ENCODE measurements around the gene HECW1.
A peak's percentile ranks its signal among the peaks of the same experiment; 100 is the strongest.

HECW1 gene

GRCh38 chr7:43220250-43220649 lies 107.8 kb downstream of the HECW1 start:
- TF ChIP-seq POLR2A (IDR thresholded peaks at IDR 0.05; ENCODE audit: low read depth, low read length), result no peak
- DNase-seq (ENCODE audit: insufficient read length, low spot score) (peak; percentile 67), FAIRE-seq (no peak)

- TF ChIP-seq POLR2A (IDR thresholded peaks at IDR 0.05; ENCODE audit: low read depth, low read length), result no peak
- FAIRE-seq, result no peak
Observed at GRCh38 chr7:43220742-43221141, 108.3 kb downstream of the HECW1 start.

GRCh38 chr7:43229801-43230200 lies 117.4 kb downstream of the HECW1 start:
- FAIRE-seq, result no peak
- no peak for TF ChIP-seq POLR2A (IDR thresholded peaks at IDR 0.05; ENCODE audit: low read depth, low read length)

More at GRCh38 chr7:43220742-43221141, 108.3 kb downstream of the HECW1 start:
- no peak for DNase-seq (ENCODE audit: insufficient read length, low spot score)

GRCh38 chr7:43232366-43232765 lies 119.9 kb downstream of the HECW1 start:
- no peak for TF ChIP-seq POLR2A (IDR thresholded peaks at IDR 0.05; ENCODE audit: low read depth, low read length)
- DNase-seq (ENCODE audit: insufficient read length, low spot score) (no peak), FAIRE-seq (no peak)

More at GRCh38 chr7:43229801-43230200, 117.4 kb downstream of the HECW1 start:
- DNase-seq (ENCODE audit: insufficient read length, low spot score), result no peak

- TF ChIP-seq POLR2A (IDR thresholded peaks at IDR 0.05; ENCODE audit: low read depth, low read length), result no peak
- DNase-seq (ENCODE audit: insufficient read length, low spot score) (no peak), FAIRE-seq (no peak)
Observed at GRCh38 chr7:43234073-43234472, 121.6 kb downstream of the HECW1 start.

GRCh38 chr7:43234968-43235367 lies 122.5 kb downstream of the HECW1 start:
- no peak for TF ChIP-seq POLR2A (IDR thresholded peaks at IDR 0.05; ENCODE audit: low read depth, low read length)
- FAIRE-seq (no peak), DNase-seq (ENCODE audit: insufficient read length, low spot score) (no peak)

GRCh38 chr7:43240565-43240964 lies 128.1 kb downstream of the HECW1 start:
- no peak for TF ChIP-seq POLR2A (IDR thresholded peaks at IDR 0.05; ENCODE audit: low read depth, low read length)
- DNase-seq (ENCODE audit: insufficient read length, low spot score) (no peak), FAIRE-seq (no peak)

- no peak for FAIRE-seq
- no peak for DNase-seq (ENCODE audit: insufficient read length, low spot score)
- no peak for TF ChIP-seq POLR2A (IDR thresholded peaks at IDR 0.05; ENCODE audit: low read depth, low read length)
Observed at GRCh38 chr7:43242628-43243255, 130.3 kb downstream of the HECW1 start.

GRCh38 chr7:43244232-43244631 lies 131.8 kb downstream of the HECW1 start:
- no peak for TF ChIP-seq POLR2A (IDR thresholded peaks at IDR 0.05; ENCODE audit: low read depth, low read length)
- no peak for FAIRE-seq
- peak; percentile 40 for DNase-seq (ENCODE audit: insufficient read length, low spot score)

GRCh38 chr7:43244784-43245183 lies 132.3 kb downstream of the HECW1 start:
- TF ChIP-seq POLR2A (IDR thresholded peaks at IDR 0.05; ENCODE audit: low read depth, low read length), result no peak
- DNase-seq (ENCODE audit: insufficient read length, low spot score), result no peak
- no peak for FAIRE-seq

GRCh38 chr7:43247757-43248156 lies 135.3 kb downstream of the HECW1 start:
- FAIRE-seq (no peak), DNase-seq (ENCODE audit: insufficient read length, low spot score) (no peak)
- no peak for TF ChIP-seq POLR2A (IDR thresholded peaks at IDR 0.05; ENCODE audit: low read depth, low read length)

GRCh38 chr7:43248553-43248952 lies 136.1 kb downstream of the HECW1 start:
- no peak for FAIRE-seq
- TF ChIP-seq POLR2A (IDR thresholded peaks at IDR 0.05; ENCODE audit: low read depth, low read length), result no peak
- DNase-seq (ENCODE audit: insufficient read length, low spot score), result no peak

GRCh38 chr7:43248961-43249822 lies 136.7 kb downstream of the HECW1 start:
- TF ChIP-seq POLR2A (IDR thresholded peaks at IDR 0.05; ENCODE audit: low read depth, low read length), result peak; percentile 50
- FAIRE-seq, result peak; percentile 76
- DNase-seq (ENCODE audit: insufficient read length, low spot score), result peak; percentile 99

GRCh38 chr7:43249823-43250145 lies 137.3 kb downstream of the HECW1 start:
- DNase-seq (ENCODE audit: insufficient read length, low spot score), result no peak
- FAIRE-seq, result no peak
- no peak for TF ChIP-seq POLR2A (IDR thresholded peaks at IDR 0.05; ENCODE audit: low read depth, low read length)

Data from H54 (cell line).